ENCODE results near the gene DDR2. TPM values are rescaled to one million over a fixed set of nuclear protein-coding genes. Genes with fewer than 3 reads are reported as not detected.

Gene DDR2
- total RNA-seq, 1 donor from 2014 or later: 54.4 TPM

DNA sequence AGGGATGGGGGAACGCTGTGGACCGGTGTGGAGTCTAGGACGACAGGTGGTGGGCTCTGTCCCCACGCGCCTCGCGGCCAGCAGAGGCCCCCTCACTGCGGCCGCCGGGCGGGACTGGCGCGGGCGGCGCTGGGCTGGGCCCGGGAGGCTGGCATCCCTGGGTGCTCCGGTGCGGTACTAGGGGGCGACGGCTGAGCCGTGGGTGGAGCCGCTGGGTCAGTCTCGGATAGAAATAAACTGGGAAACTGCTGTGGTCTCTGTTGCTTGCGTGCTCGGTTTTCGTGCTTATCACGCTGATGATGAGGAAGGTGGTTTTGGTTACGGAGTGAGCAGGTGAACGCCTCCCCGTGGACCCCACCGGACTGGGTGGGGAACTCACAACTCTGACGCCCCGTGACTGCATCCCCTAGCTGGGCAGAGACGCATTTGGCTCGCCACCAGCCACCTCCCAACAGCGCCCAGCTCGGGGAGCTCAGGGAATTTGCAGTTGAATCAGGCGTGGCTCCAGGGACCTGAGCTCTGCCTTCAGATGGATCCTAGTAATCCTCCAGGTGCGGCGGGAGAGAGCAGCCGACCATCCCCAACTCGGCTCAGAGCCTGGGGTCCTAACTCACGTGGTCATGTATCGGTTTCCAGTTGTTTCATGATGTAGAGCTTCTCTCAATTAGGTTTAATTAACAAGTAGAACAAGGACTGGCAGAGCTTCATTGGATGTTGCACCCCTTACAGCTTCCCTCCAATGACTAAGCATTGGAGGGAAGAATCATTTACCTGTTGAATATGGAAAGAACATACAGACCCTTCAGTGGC, 190.3 kb downstream of the DDR2 start:
- Mint-ChIP-seq H3K27me3 (peaks cover 44% of the 10 kb centered on the region), H3K36me3 (no peaks in the 10 kb centered on the region), H3K9me3 (no peaks in the 10 kb centered on the region), H3K4me1 (ENCODE audit: unreplicated experiment) (peaks cover 11% of the 10 kb centered on the region), H3K27ac (peak overlapping the region; percentile 39), H3K4me3 (peak overlapping the region; percentile 83)
- TF ChIP-seq, protein P1, sequence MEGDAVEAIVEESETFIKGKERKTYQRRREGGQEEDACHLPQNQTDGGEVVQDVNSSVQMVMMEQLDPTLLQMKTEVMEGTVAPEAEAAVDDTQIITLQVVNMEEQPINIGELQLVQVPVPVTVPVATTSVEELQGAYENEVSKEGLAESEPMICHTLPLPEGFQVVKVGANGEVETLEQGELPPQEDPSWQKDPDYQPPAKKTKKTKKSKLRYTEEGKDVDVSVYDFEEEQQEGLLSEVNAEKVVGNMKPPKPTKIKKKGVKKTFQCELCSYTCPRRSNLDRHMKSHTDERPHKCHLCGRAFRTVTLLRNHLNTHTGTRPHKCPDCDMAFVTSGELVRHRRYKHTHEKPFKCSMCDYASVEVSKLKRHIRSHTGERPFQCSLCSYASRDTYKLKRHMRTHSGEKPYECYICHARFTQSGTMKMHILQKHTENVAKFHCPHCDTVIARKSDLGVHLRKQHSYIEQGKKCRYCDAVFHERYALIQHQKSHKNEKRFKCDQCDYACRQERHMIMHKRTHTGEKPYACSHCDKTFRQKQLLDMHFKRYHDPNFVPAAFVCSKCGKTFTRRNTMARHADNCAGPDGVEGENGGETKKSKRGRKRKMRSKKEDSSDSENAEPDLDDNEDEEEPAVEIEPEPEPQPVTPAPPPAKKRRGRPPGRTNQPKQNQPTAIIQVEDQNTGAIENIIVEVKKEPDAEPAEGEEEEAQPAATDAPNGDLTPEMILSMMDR (conservative IDR thresholded peaks at IDR 0.05): no peak
- DNase-seq (ENCODE audit: extremely low spot score, unreplicated experiment): no peak

DNA sequence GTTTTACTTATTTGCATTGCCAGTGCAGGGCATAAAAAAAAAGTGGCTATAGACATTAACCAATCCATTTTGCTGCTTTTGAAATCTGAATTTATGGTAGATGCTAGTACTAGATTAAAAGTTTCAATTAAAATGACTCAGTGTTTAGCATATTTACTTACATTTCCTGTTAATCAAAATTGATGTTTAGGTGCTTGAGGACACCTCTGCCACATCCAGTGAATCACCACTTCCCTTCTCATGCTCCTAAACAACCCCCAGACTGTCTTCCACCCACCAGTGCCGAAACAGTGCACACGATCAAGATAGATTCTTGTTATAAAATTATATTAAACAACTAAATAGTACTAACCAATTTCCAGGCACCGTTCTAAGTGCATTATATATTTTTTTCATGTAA, 191.0 kb downstream of the DDR2 start:
- no peaks in the 10 kb centered on the region for H3K36me3 Mint-ChIP-seq
- H3K27me3 Mint-ChIP-seq: peaks cover 44% of the 10 kb centered on the region
- no peaks in the 10 kb centered on the region for H3K9me3 Mint-ChIP-seq
- H3K27ac Mint-ChIP-seq: no peak overlapping the region
- DNase-seq (ENCODE audit: extremely low spot score, unreplicated experiment): no peak
- TF ChIP-seq, protein P1 (conservative IDR thresholded peaks at IDR 0.05): no peak
- H3K4me1 Mint-ChIP-seq (ENCODE audit: unreplicated experiment): peaks cover 11% of the 10 kb centered on the region
- peak overlapping the region; percentile 83 for H3K4me3 Mint-ChIP-seq

DNA sequence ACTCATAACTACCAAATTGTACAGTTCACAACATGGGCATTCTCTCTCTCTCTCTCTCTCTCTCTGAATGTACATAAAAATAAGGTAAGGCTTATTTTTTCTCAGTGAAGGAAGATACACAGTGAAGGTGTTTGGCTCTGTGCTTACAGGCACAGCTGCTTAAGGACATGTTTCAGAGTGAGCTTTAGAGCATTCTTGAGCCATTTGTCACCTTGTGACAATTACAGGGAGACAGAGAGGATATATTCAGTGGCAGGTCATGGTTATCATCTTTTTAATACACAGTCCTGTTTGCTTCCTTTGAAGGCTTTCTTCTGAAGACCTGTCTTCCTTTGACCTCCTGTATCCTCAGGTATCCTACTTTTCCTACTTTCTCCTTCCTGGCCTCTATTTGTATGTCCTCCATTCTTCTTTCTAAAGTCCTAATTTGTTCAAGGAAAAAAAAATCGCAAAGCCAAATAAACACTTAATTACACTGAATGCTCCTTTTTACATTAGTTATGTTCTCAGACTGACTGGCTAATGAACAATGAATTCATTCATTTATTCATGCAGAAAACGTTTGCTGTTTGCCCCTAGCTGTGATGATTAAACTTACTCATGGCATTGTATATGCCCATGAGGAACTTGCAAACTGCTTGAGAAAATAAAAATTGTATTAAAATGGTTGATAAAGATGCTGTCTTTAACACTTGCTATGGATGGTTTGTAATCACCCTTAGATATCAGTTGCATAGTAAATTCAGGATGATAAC, 191.7 kb downstream of the DDR2 start:
- H3K36me3 Mint-ChIP-seq: no peaks in the 10 kb centered on the region
- no peak overlapping the region for H3K27ac Mint-ChIP-seq
- peaks cover 11% of the 10 kb centered on the region for H3K4me1 Mint-ChIP-seq (ENCODE audit: unreplicated experiment)
- H3K27me3 Mint-ChIP-seq: peaks cover 50% of the 10 kb centered on the region
- no peak overlapping the region for H3K4me3 Mint-ChIP-seq
- DNase-seq (ENCODE audit: extremely low spot score, unreplicated experiment): no peak
- H3K9me3 Mint-ChIP-seq: no peaks in the 10 kb centered on the region
- TF ChIP-seq, protein P1 (conservative IDR thresholded peaks at IDR 0.05): no peak

DNA sequence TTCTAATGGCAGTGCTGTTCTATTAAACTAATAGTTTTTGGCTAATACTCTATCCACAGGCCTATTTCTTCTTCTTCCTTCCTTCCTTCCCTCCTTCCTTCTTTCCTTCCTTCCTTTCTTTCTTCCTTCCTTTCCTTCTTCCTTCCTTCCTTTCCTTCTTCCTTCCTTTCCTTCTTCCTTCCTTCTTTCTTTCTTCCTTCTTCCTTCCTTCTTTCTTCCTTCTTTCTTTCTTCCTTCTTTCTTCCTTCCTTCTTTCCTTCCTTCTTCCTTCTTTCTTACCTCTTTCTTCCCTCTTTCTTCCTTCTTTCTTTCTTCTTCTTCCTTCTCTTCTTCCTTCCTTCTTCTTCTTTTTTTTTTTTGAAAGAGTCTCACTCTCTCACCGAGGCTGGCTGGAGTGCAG, 197.0 kb downstream of the DDR2 start:
- Mint-ChIP-seq H3K4me3 (no peak overlapping the region), H3K27ac (no peak overlapping the region), H3K36me3 (no peaks in the 10 kb centered on the region), H3K4me1 (ENCODE audit: unreplicated experiment) (no peaks in the 10 kb centered on the region), H3K27me3 (peaks cover 33% of the 10 kb centered on the region), H3K9me3 (no peaks in the 10 kb centered on the region)
- DNase-seq (ENCODE audit: extremely low spot score, unreplicated experiment): no peak
- TF ChIP-seq, protein P1 (conservative IDR thresholded peaks at IDR 0.05): no peak

DNA sequence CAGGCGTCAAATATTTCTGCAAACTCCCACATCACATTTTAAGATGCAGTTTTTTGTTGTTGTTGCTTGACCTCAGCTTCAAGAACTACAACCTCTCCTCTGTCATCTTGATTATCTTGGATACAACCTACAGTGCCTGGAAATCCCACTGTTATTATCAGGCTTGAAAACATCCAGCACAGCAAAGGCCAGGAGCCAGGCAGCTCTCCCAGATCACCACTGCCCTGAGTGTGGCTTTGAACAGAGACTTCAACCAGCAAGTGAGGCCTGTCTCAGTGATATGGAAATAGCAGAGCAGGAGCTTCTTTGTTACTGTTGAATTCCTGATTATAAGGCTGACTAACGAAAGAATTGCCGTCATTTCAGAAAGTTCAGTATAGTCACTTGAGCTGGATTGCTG, 200.2 kb downstream of the DDR2 start:
- TF ChIP-seq, protein P1 (conservative IDR thresholded peaks at IDR 0.05): no peak
- Mint-ChIP-seq H3K4me3 (no peak overlapping the region), H3K27ac (no peak overlapping the region), H3K9me3 (no peaks in the 10 kb centered on the region), H3K4me1 (ENCODE audit: unreplicated experiment) (no peaks in the 10 kb centered on the region), H3K36me3 (no peaks in the 10 kb centered on the region), H3K27me3 (peaks cover 18% of the 10 kb centered on the region)
- DNase-seq (ENCODE audit: extremely low spot score, unreplicated experiment): no peak
